Activated gamma-delta T cell treated with anti-CD3 and anti-CD28 coated beads, Interleukin-2, amount 50 U/mL, for 16 hours (primary cell): ENCODE results near the gene CLIP2.
"Not testable (repeated sequence)": the region's sequence is repeated elsewhere in the genome, so short reads cannot be mapped to it uniquely, and the experiment has no call there.

Experiments
- DNase-seq: peaks from one replicate; pipeline ENCODE4 v3.0.0-alpha.2; 2020; ENCODE audit warnings: low read depth

Gene CLIP2

GRCh38 chr7:74297516-74298233 lies 8.5 kb downstream of the CLIP2 start:
- no peak for DNase-seq

- no peak for DNase-seq
Observed at GRCh38 chr7:74299401-74299800, 10.2 kb downstream of the CLIP2 start.

- DNase-seq, result no peak
Observed at GRCh38 chr7:74300926-74301325, 11.7 kb downstream of the CLIP2 start.

GRCh38 chr7:74302745-74303221 lies 13.6 kb downstream of the CLIP2 start:
- DNase-seq, result no peak

- no peak for DNase-seq
Observed at GRCh38 chr7:74304550-74304949, 15.3 kb downstream of the CLIP2 start.

- no peak for DNase-seq
Observed at GRCh38 chr7:74306004-74306729, 17.0 kb downstream of the CLIP2 start.

GRCh38 chr7:74306730-74307469 lies 17.7 kb downstream of the CLIP2 start:
- no peak for DNase-seq

GRCh38 chr7:74307738-74308505 lies 18.7 kb downstream of the CLIP2 start:
- no peak for DNase-seq

- no peak for DNase-seq
Observed at GRCh38 chr7:74309181-74309580, 20.0 kb downstream of the CLIP2 start.

GRCh38 chr7:74311305-74311744 lies 22.1 kb downstream of the CLIP2 start:
- DNase-seq, result no peak

- no peak for DNase-seq
Observed at GRCh38 chr7:74312418-74313028, 23.3 kb downstream of the CLIP2 start.

- not testable (repeated sequence) for DNase-seq
Observed at GRCh38 chr7:74315891-74316290, 26.7 kb downstream of the CLIP2 start.

GRCh38 chr7:74317146-74317782 lies 28.1 kb downstream of the CLIP2 start:
- DNase-seq, result no peak

GRCh38 chr7:74318043-74318442 lies 28.8 kb downstream of the CLIP2 start:
- no peak for DNase-seq

- DNase-seq, result no peak
Observed at GRCh38 chr7:74320645-74321221, 31.5 kb downstream of the CLIP2 start.

GRCh38 chr7:74322892-74323291 lies 33.7 kb downstream of the CLIP2 start:
- DNase-seq, result not testable (repeated sequence)

GRCh38 chr7:74324531-74325209 lies 35.5 kb downstream of the CLIP2 start:
- no peak for DNase-seq

- DNase-seq, result no peak
Observed at GRCh38 chr7:74325210-74325565, 36.0 kb downstream of the CLIP2 start.

- no peak for DNase-seq
Observed at GRCh38 chr7:74329225-74329624, 40.0 kb downstream of the CLIP2 start.
